HG02642 (cell line): ENCODE results near the gene GPAT2.
"Not testable (repeated sequence)": the region's sequence is repeated elsewhere in the genome, so short reads cannot be mapped to it uniquely, and the experiment has no call there.

Experiments used
- ATAC-seq: cut with Tn5 transposase; IDR thresholded peaks from one replicate; pipeline ENCODE4 v1.9.1; 2021; ENCODE audit warnings: mild to moderate bottlenecking; ENCODE audit not compliant: unreplicated experiment, poor library complexity

The GPAT2 gene

GRCh38 chr2:96025194-96025492, 9.6 kb downstream of the GPAT2 start:
- no peak for ATAC-seq

GRCh38 chr2:96024336-96025193, 10.2 kb downstream of the GPAT2 start:
- ATAC-seq = no peak

GRCh38 chr2:96023701-96024100, 11.0 kb downstream of the GPAT2 start:
- ATAC-seq = not testable (repeated sequence)

- peak; percentile 79 for ATAC-seq
Observed at GRCh38 chr2:96022701-96023447, 11.8 kb downstream of the GPAT2 start.

GRCh38 chr2:96022126-96022525, 12.6 kb downstream of the GPAT2 start:
- not testable (repeated sequence) for ATAC-seq

- ATAC-seq = not testable (repeated sequence)
Observed at GRCh38 chr2:96021142-96021541, 13.6 kb downstream of the GPAT2 start.

- ATAC-seq = not testable (repeated sequence)
Observed at GRCh38 chr2:96019909-96020590, 14.7 kb downstream of the GPAT2 start.

GRCh38 chr2:96016321-96016720, 18.4 kb downstream of the GPAT2 start:
- not testable (repeated sequence) for ATAC-seq

- not testable (repeated sequence) for ATAC-seq
Observed at GRCh38 chr2:96012792-96013264, 21.9 kb downstream of the GPAT2 start.

- not testable (repeated sequence) for ATAC-seq
Observed at GRCh38 chr2:96012086-96012791, 22.5 kb downstream of the GPAT2 start.

GRCh38 chr2:96011129-96011455, 23.6 kb downstream of the GPAT2 start:
- peak; percentile 5 for ATAC-seq

- peak; percentile 99 for ATAC-seq
Observed at GRCh38 chr2:96010320-96011128, 24.2 kb downstream of the GPAT2 start.

- peak; percentile 1 for ATAC-seq
Observed at GRCh38 chr2:96009833-96010232, 24.9 kb downstream of the GPAT2 start.

- not testable (repeated sequence) for ATAC-seq
Observed at GRCh38 chr2:96008051-96008450, 26.7 kb downstream of the GPAT2 start.

GRCh38 chr2:96006248-96006647, 28.5 kb downstream of the GPAT2 start:
- ATAC-seq = not testable (repeated sequence)

GRCh38 chr2:95992520-95993272, 42.0 kb downstream of the GPAT2 start:
- not testable (repeated sequence) for ATAC-seq

- peak; percentile 56 for ATAC-seq
Observed at GRCh38 chr2:95992102-95992501, 42.6 kb downstream of the GPAT2 start.

- ATAC-seq = peak; percentile 95
Observed at GRCh38 chr2:95991351-95992094, 43.2 kb downstream of the GPAT2 start, which contains the start of gene ANKRD36C. Gene ANKRD36C (minus strand): TSS chr2:95991824. CDS start chr2:95991708, 116 bp downstream.
